Prostate gland (tissue), 2 donors: ENCODE results near the gene DGKG.

ENCODE experiments used
- POLR2A ChIP-seq: fragments of 450-650 bp; IDR thresholded peaks from one replicate; pipeline ENCODE4 v1.6.1; 2016; ENCODE audit warnings: antibody characterized with exemption, mild to moderate bottlenecking
- POLR2AphosphoS5 ChIP-seq: sonication (generic); formaldehyde crosslinking; IDR thresholded peaks from one replicate; pipeline ENCODE4 v1.6.1; 2017; ENCODE audit warnings: antibody characterized with exemption
- TF ChIP-seq, protein P1 (sequence below), 4 experiments: fragments of 200-600 bp in 2 of 4; fragments of 450-650 bp in 2 of 4; sonication (generic) in 2 of 4; IDR thresholded peaks; 1 replicate in 3 of 4; 2 replicates in 1 of 4; pipeline ENCODE4 v1.5.1; 2016 to 2019; ENCODE audit warnings: antibody characterized with exemption in 4 of 4, mild to moderate bottlenecking in 2 of 4, moderate library complexity in 2 of 4

GRCh38 chr3:186394566-186395217 lies 32.7 kb upstream of the DGKG start:
- TF ChIP-seq POLR2AphosphoS5, result no peak
- TF ChIP-seq, protein P1, sequence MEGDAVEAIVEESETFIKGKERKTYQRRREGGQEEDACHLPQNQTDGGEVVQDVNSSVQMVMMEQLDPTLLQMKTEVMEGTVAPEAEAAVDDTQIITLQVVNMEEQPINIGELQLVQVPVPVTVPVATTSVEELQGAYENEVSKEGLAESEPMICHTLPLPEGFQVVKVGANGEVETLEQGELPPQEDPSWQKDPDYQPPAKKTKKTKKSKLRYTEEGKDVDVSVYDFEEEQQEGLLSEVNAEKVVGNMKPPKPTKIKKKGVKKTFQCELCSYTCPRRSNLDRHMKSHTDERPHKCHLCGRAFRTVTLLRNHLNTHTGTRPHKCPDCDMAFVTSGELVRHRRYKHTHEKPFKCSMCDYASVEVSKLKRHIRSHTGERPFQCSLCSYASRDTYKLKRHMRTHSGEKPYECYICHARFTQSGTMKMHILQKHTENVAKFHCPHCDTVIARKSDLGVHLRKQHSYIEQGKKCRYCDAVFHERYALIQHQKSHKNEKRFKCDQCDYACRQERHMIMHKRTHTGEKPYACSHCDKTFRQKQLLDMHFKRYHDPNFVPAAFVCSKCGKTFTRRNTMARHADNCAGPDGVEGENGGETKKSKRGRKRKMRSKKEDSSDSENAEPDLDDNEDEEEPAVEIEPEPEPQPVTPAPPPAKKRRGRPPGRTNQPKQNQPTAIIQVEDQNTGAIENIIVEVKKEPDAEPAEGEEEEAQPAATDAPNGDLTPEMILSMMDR (IDR thresholded peaks at IDR 0.05), result no peak
- TF ChIP-seq POLR2A, result no peak
